H54 (cell line): Measurements from ENCODE around the gene PRMT9.

Experiments
- DNase-seq: peaks from one replicate; pipeline ENCODE4 v3.0.0; 2011; ENCODE audit warnings: low spot score, mixed read lengths; ENCODE audit not compliant: insufficient read length
- FAIRE-seq: peaks from 3 replicates; lab custom pipeline; 2011; peaks lifted over from hg19 to GRCh38; lab: Jason Lieb, UNC
- POLR2A ChIP-seq: IDR thresholded peaks from 2 replicates; pipeline ENCODE4 v1.6.1; 2011; ENCODE audit warnings: low read depth, mild to moderate bottlenecking, low read length

PRMT9 gene

DNA sequence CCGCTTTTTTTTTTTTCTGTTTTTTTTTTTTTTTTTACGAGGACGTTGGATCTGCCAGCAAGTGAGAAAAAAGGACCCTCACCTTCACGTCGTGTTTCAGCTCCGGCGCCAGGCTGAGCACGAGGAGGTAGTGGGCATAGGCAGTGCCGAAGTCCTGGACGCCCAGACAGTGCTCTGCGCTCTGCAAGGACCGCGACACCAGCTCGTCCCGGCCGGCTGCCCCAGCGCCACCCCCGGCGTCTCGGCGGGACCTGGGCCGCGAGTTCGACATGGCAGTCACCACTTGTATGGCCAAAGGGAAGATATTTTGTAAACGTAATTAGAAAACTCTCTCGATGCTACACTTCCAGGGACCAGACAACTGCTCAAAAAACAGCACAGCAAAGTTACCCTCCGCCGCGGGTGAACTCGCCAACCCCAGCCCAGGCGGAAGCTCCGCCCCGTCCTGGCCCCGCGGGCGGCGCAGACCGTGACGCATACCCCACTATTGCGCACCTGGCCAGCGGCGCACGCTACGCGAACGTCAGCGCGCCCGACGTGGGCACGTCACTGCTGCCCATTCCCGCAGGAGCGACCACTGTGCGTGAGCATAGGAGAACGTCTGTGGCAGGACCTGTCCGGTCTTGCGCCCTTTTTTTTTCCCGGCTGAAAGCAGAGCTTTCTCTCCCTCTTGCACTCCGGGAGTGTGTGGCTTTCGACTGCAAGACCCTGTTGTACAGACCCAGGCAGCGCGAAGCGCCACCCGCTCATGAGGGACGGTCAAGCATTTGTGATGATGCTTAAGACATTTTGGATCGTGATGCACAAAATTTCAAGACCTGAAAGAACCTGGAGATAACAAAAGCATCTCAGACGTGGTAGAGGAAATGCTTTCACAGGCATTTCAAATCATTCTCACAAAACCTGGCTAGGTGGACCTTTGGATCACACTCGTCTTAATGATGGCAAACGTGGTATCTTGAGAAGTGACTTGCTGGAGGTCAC, at the start of gene PRMT9:
TSS of gene PRMT9 (minus strand) at position 447 of the 984 bp plus-strand sequence. CDS start at position 271, 176 bp downstream.
- peak; percentile 98 for TF ChIP-seq POLR2A
- DNase-seq = peak; percentile 72
- FAIRE-seq = no peak

DNA sequence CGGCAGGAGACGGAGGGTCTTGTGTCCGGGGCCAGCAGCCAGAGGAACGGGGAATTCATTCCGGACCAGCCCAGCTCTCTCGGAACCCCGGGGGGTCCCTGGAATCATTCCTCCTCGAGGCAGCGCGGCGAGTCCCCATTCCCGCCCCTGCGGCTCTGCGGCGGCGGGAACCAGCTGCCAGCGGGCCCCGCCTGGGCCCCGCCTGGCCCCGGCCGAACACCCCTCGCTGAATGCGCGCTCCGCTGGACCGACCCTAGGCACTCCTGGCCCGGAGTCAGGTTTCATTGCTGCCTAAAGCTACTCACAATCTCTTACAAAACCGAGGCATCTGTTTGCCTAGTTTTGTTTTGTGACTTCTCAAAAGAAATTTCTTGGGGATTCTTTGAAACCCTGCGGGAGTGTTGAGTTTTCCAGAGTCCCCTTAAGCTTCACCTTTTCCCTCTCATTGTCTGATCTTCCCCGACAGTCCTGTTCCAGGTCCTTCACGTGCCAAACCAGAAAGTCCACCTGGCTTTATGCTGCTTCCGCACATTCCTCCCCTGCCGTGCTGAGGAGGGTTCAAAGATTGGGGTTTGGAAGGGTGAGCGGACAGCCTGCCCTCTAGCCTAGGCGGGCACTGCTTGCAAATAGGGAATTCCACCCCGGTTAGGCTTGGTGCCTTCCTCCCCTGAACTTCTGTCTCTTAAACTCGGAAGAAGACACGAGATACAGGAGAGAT, 48.7 kb upstream of the PRMT9 start:
- DNase-seq (no peak), FAIRE-seq (no peak)
- TF ChIP-seq POLR2A = no peak

DNA sequence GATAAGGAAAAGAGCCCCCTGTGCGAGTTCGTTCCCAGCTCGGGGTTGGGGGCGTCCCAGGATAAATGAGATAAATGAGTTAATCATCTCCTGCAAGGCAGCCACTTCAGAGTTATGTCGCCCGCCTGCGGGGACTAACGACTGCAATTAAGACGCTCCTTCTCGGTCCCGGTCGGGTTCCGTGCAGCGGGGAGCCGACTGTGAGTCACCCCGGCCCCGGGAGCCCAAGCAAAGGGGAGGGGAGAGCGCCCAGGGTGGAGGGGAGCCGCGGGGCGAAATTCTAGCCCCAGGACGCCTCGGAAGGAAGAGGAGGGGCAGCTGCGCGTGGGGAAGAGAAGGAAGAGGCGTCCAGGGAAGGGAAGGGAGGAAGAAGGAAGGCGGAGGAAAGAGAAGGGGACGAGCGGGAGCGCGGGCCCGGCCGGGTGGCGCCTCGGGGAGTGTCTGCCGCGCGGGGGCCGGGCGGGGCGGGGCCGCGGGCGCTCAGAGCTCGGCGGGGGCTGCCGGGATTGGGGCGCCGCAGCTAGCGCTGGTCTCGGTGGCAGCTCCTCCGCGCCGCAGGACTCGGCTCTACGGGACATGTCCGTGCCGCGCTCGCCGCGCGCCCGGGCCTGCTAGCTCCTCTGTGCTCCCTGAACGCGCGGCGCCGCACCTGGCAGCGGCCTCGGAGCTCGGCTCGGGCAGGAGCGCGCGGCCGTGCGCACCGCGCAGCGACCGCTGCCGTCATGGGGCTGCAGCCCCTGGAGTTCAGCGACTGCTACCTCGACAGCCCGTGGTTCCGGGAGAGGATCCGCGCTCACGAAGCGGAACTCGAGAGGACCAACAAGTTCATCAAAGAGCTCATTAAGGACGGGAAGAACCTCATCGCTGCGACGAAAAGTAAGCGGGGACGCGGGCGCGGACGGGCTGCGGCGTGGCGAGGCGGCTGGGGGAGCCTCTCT, 47.9 kb upstream of the PRMT9 start, which contains the start of gene ARHGAP10:
TSS of gene ARHGAP10 (plus strand) at position 509 of the 938 bp plus-strand sequence. CDS start at position 723, 214 bp downstream.
- DNase-seq (peak; percentile 55), FAIRE-seq (no peak)
- TF ChIP-seq POLR2A = peak; percentile 79

- FAIRE-seq = no peak
Observed at GRCh38 chr4:147730333-147730732, 46.4 kb upstream of the PRMT9 start.

DNA sequence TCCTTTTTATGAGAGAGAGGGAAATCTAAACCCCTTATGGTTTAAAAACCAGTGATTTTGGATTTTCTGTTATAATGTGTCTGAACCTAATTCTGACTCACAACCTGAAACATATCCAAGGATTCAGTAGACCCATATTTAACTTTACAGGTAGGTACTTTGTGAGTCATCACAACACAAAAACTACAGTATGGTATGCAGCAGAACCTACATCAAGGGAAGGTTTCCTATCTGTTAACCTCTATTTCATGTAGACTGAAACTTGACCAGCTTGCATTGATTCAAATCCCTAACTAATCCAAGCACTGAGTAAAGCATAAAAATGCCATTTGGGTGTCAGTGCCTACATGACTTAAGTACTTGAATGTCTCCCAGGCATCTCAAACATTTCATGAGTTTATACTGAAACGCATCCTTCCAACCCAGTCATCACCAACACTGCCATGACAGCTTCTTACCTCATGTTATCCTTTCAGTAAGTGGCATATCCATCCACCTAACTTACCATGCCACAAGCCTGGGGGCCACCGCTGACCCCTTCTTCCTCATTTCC, 43.6 kb upstream of the PRMT9 start:
- no peak for TF ChIP-seq POLR2A
- no peak for FAIRE-seq
- DNase-seq = no peak

More at GRCh38 chr4:147730333-147730732, 46.4 kb upstream of the PRMT9 start:
- TF ChIP-seq POLR2A = no peak
- DNase-seq = no peak

- FAIRE-seq (no peak), DNase-seq (no peak)
Observed at GRCh38 chr4:147725673-147726072, 41.7 kb upstream of the PRMT9 start.

DNA sequence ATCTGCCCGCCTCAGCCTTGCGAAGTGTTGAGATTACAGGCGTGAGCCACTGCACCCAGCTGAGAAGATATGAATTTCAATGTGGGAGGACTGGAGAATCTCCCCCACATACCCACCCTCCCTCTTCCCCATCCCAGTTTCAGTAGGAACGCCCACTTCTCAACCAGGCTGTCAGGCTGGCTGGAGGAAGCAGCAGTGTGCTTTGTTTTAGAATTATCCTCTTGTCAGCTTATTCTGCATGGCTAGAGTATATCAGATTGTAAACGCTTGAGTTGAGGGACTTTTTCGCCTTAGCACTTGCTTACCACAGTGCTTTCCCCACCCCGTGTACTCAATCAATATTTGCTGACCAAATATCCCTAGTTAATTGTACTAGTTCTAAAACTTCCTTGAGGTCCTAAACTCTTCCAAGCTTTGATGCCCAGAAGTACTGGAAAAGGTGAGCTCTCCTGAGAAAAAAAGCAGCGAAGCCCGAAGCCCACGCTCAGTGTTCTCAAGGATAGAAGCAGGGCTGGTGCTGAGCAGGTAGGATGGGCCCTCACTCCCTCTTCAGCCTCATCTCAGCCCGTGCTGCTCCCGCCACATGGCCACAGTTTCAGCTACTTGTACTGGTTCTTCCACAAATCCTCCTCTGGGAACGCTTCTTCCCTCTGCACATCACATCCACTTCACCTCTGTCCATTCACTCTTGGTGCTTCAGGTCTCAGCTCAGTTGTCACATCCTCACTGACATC, 40.7 kb upstream of the PRMT9 start:
- DNase-seq (no peak), FAIRE-seq (no peak)
- no peak for TF ChIP-seq POLR2A

More at GRCh38 chr4:147725673-147726072, 41.7 kb upstream of the PRMT9 start:
- TF ChIP-seq POLR2A = no peak

DNA sequence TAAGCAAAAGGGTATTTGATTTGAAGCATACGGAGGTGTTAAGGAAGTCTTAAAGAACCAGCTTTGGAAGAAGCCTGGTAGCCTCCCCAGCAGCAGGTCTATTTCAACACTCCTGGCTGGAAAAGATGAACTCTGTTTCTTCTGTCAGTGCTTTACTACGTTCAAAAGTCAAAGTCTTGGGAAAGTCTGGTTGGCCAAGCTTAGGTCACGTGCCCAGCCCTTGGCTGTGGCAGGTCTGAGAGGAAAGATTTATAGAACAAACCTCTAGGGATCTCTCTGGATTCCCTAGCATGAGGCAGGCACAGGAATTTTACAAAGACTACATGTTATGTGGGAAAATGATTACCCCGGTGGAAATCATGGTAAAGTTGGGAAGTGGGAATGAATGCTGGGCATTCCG, 39.4 kb upstream of the PRMT9 start:
- TF ChIP-seq POLR2A = no peak
- DNase-seq (no peak), FAIRE-seq (no peak)

- TF ChIP-seq POLR2A = no peak
- FAIRE-seq (no peak), DNase-seq (no peak)
Observed at GRCh38 chr4:147717878-147718277, 33.9 kb upstream of the PRMT9 start.

DNA sequence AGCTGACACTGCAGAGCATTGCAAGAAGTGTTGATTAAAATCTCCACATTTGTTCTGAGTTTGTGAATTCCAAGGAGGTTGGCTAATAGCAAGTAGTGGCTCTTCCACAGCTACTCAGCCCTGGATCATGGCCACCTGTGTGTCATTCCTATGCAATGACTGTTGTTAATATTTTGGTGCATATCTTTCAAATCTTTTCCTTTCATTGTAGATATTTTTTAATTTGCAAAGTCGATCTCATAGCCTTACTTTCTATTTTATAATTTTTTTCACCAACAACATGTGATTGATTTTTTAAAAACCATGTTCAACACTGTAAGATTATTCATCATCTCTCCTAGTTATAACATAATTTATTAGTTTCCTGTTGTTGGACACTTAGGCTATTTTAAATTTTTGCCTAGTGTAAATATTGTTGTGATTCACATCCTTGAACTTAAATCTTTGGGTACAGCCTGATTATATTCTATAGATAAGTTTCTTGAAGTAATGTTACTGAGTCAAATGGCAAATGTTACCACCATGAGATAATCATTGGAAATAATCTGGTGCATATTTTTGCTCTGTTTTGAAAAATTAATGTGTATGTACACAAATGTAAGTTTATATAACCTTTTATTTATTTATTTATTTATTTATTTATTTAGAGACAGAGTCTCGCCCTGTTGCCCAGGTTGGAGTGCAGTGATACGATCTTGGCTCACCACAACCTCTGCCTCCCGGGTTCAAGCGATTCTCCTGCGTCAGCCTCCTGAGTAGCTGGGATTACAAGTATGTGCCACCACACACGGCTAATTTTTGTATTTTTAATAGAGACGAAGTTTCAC, 30.8 kb upstream of the PRMT9 start:
- FAIRE-seq = peak; percentile 84

GRCh38 chr4:147709999-147710398, 26.0 kb upstream of the PRMT9 start:
- DNase-seq (peak; percentile 51), FAIRE-seq (peak; percentile 85)

More for the DNA sequence above, 30.8 kb upstream of the PRMT9 start:
- TF ChIP-seq POLR2A = no peak
- no peak for DNase-seq

More at GRCh38 chr4:147709999-147710398, 26.0 kb upstream of the PRMT9 start:
- TF ChIP-seq POLR2A = no peak
